Epithelial cell of proximal tubule (primary cell): ENCODE data around the gene CCSER2. TPM values are rescaled to one million over a fixed set of nuclear protein-coding genes. Genes with fewer than 3 reads are reported as not detected.

Source experiments
- DNase-seq: peaks from one replicate; pipeline ENCODE4 v3.0.0-alpha.2; 2011; ENCODE audit warnings: low read depth
- H3K4me3 ChIP-seq: 2 replicates; pipeline ENCODE4 v1.5.1; 2011; ENCODE audit warnings: low read depth, mild to moderate bottlenecking, low read length
- total RNA-seq: library from RNA; depleted of rRNA; stranded (reverse); fragments of >200 nt; gene quantifications from 2 replicates; pipeline ENCODE4 v1.2.3, GENCODE V29; 2015
- TF ChIP-seq, protein P1 (sequence below): conservative IDR thresholded peaks from 2 replicates; pipeline ENCODE4 v1.5.1; 2012; ENCODE audit warnings: low read depth, mild to moderate bottlenecking, low read length

The CCSER2 gene
- total RNA-seq, 1 donor from 2014 or later = 8.8 TPM

DNA sequence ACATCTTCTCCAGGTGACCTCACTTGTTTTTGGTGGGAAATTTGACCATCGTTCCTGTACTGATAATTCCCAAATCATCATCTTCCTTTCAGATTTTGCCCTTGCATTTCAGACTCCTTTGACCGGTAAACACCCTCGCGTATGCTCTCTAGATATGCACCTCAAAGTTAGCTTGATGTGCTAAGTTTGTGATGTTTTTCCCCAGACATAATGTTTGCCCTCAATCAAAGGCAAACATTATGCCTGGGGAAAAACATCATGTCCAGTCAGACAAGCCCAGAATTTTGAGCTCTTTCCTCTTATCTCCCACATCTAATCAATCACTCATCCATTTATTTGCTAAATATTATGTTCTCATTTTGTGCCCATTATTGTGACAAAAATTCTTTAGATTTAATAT, 26.2 kb downstream of the CCSER2 start:
- DNase-seq = no peak
- H3K4me3 ChIP-seq = no peak overlapping the region
- TF ChIP-seq, protein P1, sequence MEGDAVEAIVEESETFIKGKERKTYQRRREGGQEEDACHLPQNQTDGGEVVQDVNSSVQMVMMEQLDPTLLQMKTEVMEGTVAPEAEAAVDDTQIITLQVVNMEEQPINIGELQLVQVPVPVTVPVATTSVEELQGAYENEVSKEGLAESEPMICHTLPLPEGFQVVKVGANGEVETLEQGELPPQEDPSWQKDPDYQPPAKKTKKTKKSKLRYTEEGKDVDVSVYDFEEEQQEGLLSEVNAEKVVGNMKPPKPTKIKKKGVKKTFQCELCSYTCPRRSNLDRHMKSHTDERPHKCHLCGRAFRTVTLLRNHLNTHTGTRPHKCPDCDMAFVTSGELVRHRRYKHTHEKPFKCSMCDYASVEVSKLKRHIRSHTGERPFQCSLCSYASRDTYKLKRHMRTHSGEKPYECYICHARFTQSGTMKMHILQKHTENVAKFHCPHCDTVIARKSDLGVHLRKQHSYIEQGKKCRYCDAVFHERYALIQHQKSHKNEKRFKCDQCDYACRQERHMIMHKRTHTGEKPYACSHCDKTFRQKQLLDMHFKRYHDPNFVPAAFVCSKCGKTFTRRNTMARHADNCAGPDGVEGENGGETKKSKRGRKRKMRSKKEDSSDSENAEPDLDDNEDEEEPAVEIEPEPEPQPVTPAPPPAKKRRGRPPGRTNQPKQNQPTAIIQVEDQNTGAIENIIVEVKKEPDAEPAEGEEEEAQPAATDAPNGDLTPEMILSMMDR = no peak

DNA sequence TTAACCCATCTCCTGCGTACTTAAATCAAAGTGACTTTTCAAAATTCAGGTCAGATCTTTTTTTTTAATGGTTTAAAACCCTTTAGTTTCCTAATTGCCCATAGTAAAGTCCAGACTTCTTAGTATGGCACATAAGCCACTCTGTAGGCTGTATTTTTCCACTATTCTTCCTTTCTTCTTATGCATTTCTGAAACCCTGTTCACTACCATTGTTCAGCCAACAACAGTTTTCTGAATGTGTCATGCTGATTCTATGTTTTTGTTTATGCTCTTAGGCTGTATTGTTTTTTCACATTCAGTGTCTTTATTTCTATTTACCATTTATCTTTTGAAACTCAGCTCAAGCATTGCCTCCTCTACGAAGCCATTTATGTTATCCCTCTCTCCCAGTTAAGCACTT, 26.7 kb downstream of the CCSER2 start:
- no peak for DNase-seq
- no peak overlapping the region for H3K4me3 ChIP-seq
- TF ChIP-seq, protein P1 = no peak

DNA sequence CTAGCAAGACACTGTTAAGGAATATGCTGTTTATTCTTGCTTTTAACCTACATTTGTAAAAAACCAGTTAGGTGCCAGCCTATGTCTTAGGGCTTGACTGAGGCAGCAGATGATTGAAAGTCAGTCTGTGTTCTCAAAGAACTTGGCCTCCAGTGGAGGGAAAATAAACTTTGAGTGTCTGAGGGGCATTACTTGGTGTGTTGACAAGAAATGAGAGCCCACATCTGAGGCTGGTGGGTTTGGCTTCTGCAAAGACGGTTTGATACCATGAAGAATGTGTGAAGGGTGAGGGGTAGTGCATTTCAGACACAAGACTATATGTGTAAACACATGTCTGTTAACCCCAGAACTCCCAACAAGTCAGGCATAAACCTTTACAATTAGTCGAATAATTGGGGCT, 28.5 kb downstream of the CCSER2 start:
- no peak overlapping the region for H3K4me3 ChIP-seq
- TF ChIP-seq, protein P1 = no peak
- no peak for DNase-seq

DNA sequence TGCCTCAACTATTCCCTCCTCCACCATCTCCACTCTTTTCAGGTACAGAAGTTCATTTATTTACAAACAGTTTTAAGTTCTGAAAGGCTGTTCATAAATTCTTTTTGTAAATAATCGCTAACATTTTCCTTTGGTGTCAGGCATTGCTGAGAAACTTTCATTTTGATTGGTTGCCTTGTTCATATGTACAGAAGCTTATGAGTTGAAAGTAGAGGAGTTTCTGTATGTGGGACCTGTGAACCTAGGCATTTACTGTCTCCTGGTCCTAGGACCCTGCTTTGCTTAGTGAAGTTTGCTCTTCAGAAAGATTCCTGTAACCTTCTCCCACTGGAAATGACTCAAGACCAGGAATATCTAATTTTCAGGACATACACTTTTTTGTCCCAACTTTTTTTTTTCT, 30.4 kb downstream of the CCSER2 start:
- TF ChIP-seq, protein P1 = no peak
- H3K4me3 ChIP-seq = no peak overlapping the region
- DNase-seq = no peak

DNA sequence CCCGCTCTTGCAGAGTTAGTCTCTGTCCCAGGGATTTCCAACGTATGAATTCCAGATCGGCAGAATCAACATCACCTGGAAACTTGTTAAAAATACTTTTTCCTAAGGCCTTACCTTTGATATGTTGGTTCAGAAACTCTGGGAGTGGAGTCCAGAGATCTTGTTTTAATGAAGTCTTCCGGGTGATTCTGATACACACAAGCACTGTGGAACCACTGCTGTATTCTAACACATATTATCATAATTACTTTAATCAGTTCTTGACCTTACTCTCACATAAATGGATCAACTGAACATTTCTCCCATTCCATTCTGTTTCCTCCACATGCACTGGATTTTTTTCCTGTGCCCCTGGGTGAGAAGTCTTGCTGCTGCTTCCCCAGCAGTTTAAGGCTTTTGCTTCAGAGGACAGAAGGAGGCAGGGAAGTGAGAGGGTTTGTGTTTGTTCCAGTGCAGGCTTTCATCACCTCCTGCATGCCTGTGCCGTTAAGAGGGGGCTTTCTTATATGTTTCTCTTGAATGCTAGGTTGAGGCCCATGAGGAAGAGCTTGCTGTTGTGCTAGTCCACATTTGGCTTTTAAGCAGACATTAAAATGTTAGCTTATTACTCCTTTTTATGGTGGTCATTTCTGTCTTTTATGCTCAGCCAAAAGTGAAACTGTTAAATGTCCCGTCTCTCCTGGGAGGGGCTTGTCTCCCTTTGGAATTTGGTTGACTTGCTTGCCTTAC, 32.4 kb downstream of the CCSER2 start:
- TF ChIP-seq, protein P1 = no peak
- DNase-seq = no peak

DNA sequence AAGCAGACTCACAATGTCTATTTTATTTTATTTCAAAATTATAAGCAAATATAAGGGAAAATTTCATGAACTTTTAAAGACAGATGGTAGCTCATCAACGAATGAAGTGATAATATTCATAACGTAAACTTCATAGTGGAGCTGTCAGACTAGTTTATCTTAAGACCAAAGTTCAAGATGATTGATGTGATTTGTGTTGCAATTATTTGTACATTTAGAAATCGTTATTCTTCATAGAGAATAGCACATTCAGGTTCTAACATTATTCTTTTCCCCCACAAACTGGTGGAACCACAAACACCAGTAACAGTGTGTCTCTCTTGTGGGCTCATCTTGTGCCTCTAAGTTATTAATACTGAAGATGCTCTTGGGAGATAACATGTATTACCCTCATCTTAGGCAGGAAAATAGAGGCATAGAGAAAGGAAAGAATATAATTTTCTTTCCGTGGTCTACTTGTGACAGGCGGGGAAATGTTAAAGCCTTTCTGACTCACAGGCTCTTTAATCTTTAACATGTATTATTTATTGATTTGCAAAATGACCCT, 37.0 kb downstream of the CCSER2 start:
- H3K4me3 ChIP-seq = no peak overlapping the region
- TF ChIP-seq, protein P1 = no peak
- DNase-seq = no peak

More for the DNA sequence above, 32.4 kb downstream of the CCSER2 start:
- peak overlapping the region; percentile 36 for H3K4me3 ChIP-seq

DNA sequence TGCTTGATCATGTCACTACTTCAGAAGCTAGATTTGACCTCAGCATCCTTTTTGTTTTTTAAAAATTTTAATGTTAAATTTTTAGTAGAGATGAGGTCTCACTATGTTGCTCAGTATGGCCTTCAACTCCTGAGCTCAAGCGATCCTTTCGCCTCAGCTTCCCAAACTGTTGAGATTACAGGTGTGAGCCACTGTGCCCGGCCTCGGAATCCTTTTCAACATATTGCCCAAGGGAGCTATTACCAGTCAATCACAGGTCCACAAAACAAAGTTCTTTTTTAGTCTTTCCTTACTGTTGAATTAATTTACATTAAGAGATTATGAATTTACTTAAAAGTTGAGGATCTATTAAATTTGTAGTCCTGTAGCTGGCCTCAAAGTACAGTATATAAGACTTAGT, 37.7 kb downstream of the CCSER2 start:
- TF ChIP-seq, protein P1 = no peak
- no peak for DNase-seq
- H3K4me3 ChIP-seq = no peak overlapping the region
